Panc1 (cell line): ENCODE data around the gene NCOA5. TPM values are rescaled to one million over a fixed set of nuclear protein-coding genes. Genes with fewer than 3 reads are reported as not detected.

ENCODE experiments used
- ATAC-seq: fragments of 200-7000 bp; cut with Tn5 transposase; 2 replicates; pipeline ENCODE4 v1.9.1; 2020; ENCODE audit warnings: mild to moderate bottlenecking, moderate library complexity
- BruUV-seq: library from RNA; stranded (reverse); fragments of 400-500 nt; replicated peaks from 2 replicates; lab custom pipeline; 2021; lab: Mats Ljungman, UMichigan
- CTCF ChIA-PET: fragments of 300-600 bp; sonication (Branson Sonifier 250); formaldehyde crosslinking; loops from one replicate; lab custom pipeline; 2022; ENCODE audit warnings: antibody characterized with exemption; lab: Charles Lee
- POLR2A ChIA-PET: fragments of 300-600 bp; sonication (Branson Sonifier 250); formaldehyde crosslinking; loops from one replicate; lab custom pipeline; 2022; ENCODE audit warnings: antibody characterized with exemption; lab: Charles Lee
- DNase-seq: peaks from one replicate; pipeline ENCODE4 v3.0.0-alpha.2; 2010; ENCODE audit warnings: low read depth, low spot score
- H3K27ac ChIP-seq: 2 replicates; pipeline ENCODE4 v1.5.1; 2011; ENCODE audit warnings: mild to moderate bottlenecking, low read length, inconsistent platforms
- H3K27me3 ChIP-seq: fragments of 200-500 bp; sonication (Bioruptor generic); 2 replicates; pipeline ENCODE4 v1.6.0; 2014; ENCODE audit warnings: low read length, inconsistent platforms; ENCODE audit not compliant: control insufficient read depth, insufficient read depth
- H3K36me3 ChIP-seq: fragments of 200-500 bp; sonication (Bioruptor generic); 2 replicates; pipeline ENCODE4 v1.5.1; 2014; ENCODE audit warnings: inconsistent platforms, mild to moderate bottlenecking, low read length, moderate library complexity; ENCODE audit not compliant: control insufficient read depth, insufficient read depth
- H3K4me1 ChIP-seq: 2 replicates; pipeline ENCODE4 v1.5.1; 2011; ENCODE audit warnings: inconsistent platforms, mild to moderate bottlenecking, low read length, moderate library complexity; ENCODE audit not compliant: control insufficient read depth, insufficient read depth
- H3K4me3 ChIP-seq, 2 experiments: 2 replicates each; pipeline ENCODE4 v1.5.1; 2011 to 2012; ENCODE audit warnings: low read depth in 2 of 2, low read length in 2 of 2, mild to moderate bottlenecking in 2 of 2, inconsistent platforms in 1 of 2, moderate library complexity in 1 of 2
- H3K9me3 ChIP-seq: fragments of 200-500 bp; sonication (Bioruptor generic); 2 replicates; pipeline ENCODE4 v1.5.1; 2014; ENCODE audit warnings: low read depth, mild to moderate bottlenecking, inconsistent platforms, low read length, moderate library complexity; ENCODE audit not compliant: control insufficient read depth, insufficient read depth
- CTCF ChIP-seq: fragments of 450-650 bp; IDR thresholded peaks from 2 replicates; pipeline ENCODE4 v1.5.1; 2017; ENCODE audit warnings: mild to moderate bottlenecking
- POLR2AphosphoS5 ChIP-seq: IDR thresholded peaks from 2 replicates; pipeline ENCODE4 v1.6.1; 2012; ENCODE audit warnings: mild to moderate bottlenecking, low read depth, low read length, moderate library complexity
- REST ChIP-seq, 2 experiments: IDR thresholded peaks; 2 replicates each; pipeline ENCODE4 v1.6.1; 2011 to 2012; ENCODE audit warnings: low read depth in 2 of 2, control low read depth in 1 of 2, low read length in 1 of 2, mild to moderate bottlenecking in 1 of 2, moderate library complexity in 1 of 2; ENCODE audit not compliant: insufficient read depth in 1 of 2
- SIN3A ChIP-seq: IDR thresholded peaks from 2 replicates; pipeline ENCODE4 v1.6.1; 2012; ENCODE audit warnings: low read depth, mild to moderate bottlenecking, low read length, moderate library complexity, borderline replicate concordance; ENCODE audit not compliant: insufficient read depth
- TCF7L2 ChIP-seq: IDR thresholded peaks from 2 replicates; pipeline ENCODE4 v1.6.1; 2011; ENCODE audit warnings: mild to moderate bottlenecking, low read depth, low read length, inconsistent platforms
- in situ Hi-C: cut with HindIII; loops from 2 replicates; pipeline ENCODE4 v1.10.0; 2016; ENCODE audit warnings: low sequenced_read_pairs, low pct_unique_long_range_greater_than_20kb
- intact Hi-C: fragments of 100-400 bp; cut with micrococcal nuclease; formaldehyde crosslinking; loops from one replicate; pipeline ENCODE4 v1.10.0; 2022; ENCODE audit not compliant: unreplicated experiment
- total RNA-seq: library from RNA; stranded (reverse); gene quantifications from one replicate; pipeline ENCODE4 v1.2.1, GENCODE V29; 2021; ENCODE audit not compliant: unreplicated experiment

The NCOA5 gene
- total RNA-seq, 1 experiment from 2014 or later: 30.6 TPM

- Histone ChIP-seq H3K4me1 (no peaks in the 10 kb centered on the region), H3K9me3 (no peaks in the 10 kb centered on the region), H3K27me3 (no peaks in the 10 kb centered on the region), H3K4me3 (no peak overlapping the region), H3K36me3 (no peaks in the 10 kb centered on the region), H3K27ac (no peak overlapping the region)
- TF ChIP-seq REST (IDR thresholded peaks at IDR 0.05; ENCODE audit: insufficient read depth in 1 of 2, low read depth in 2 of 2, low read length in 1 of 2) (no peak), SIN3A (no peak), TCF7L2 (no peak), POLR2AphosphoS5 (no peak), CTCF (no peak)
- CTCF ChIA-PET: no interaction called here
- in situ Hi-C loops: no loop called here
- intact Hi-C loops: no loop called here
- DNase-seq: no peak
- no peak for ATAC-seq
- no TSS peak for BruUV-seq
- POLR2A ChIA-PET: no interaction called here
These were observed 43.0 kb downstream of the NCOA5 start for GRCh38 chr20:46046588-46047310.

- Histone ChIP-seq H3K27ac (no peak overlapping the region), H3K36me3 (no peaks in the 10 kb centered on the region), H3K4me1 (no peaks in the 10 kb centered on the region), H3K27me3 (no peaks in the 10 kb centered on the region), H3K9me3 (no peaks in the 10 kb centered on the region), H3K4me3 (no peak overlapping the region)
- intact Hi-C loops: no loop called here
- ATAC-seq (no peak), DNase-seq (no peak)
- ChIA-PET POLR2A (no interaction called here), CTCF (no interaction called here)
- TF ChIP-seq POLR2AphosphoS5: no peak
- no peak for TF ChIP-seq TCF7L2
- no peak for TF ChIP-seq REST (IDR thresholded peaks at IDR 0.05; ENCODE audit: insufficient read depth in 1 of 2, low read depth in 2 of 2, low read length in 1 of 2)
- no peak for TF ChIP-seq CTCF
- TF ChIP-seq SIN3A: no peak
- BruUV-seq: no TSS peak
- in situ Hi-C loops: no loop called here
These were observed 44.9 kb downstream of the NCOA5 start for GRCh38 chr20:46044896-46045295.
